BLaER1 (cell line): ENCODE measurements around the gene INPP5A.
A peak's percentile ranks its signal among the peaks of the same experiment; 100 is the strongest.

ENCODE experiments used
- H3K27ac ChIP-seq: shearing (Covaris generic); formaldehyde crosslinking; 2 replicates; pipeline ENCODE4 v1.8.1; 2022
- H3K27me3 ChIP-seq: shearing (Covaris generic); formaldehyde crosslinking; 2 replicates; pipeline ENCODE4 v1.8.1; 2022
- H3K36me3 ChIP-seq: shearing (Covaris generic); formaldehyde crosslinking; 2 replicates; pipeline ENCODE4 v1.8.1; 2022
- H3K4me1 ChIP-seq: shearing (Covaris generic); formaldehyde crosslinking; 2 replicates; pipeline ENCODE4 v1.8.1; 2022
- H3K4me2 ChIP-seq: shearing (Covaris generic); formaldehyde crosslinking; 2 replicates; pipeline ENCODE4 v1.8.1; 2022
- H3K4me3 ChIP-seq: shearing (Covaris generic); formaldehyde crosslinking; 2 replicates; pipeline ENCODE4 v1.8.1; 2022
- H3K9ac ChIP-seq: shearing (Covaris generic); formaldehyde crosslinking; 2 replicates; pipeline ENCODE4 v1.8.1; 2022
- H3K9me3 ChIP-seq: shearing (Covaris generic); formaldehyde crosslinking; 2 replicates; pipeline ENCODE4 v1.8.1; 2022
- H4K20me1 ChIP-seq: shearing (Covaris generic); formaldehyde crosslinking; 2 replicates; pipeline ENCODE4 v1.8.1; 2022
- Cebpa-rat ChIP-seq: shearing (Covaris generic); IDR thresholded peaks from 2 replicates; pipeline ENCODE4 v1.8.1; 2022

The INPP5A gene

DNA sequence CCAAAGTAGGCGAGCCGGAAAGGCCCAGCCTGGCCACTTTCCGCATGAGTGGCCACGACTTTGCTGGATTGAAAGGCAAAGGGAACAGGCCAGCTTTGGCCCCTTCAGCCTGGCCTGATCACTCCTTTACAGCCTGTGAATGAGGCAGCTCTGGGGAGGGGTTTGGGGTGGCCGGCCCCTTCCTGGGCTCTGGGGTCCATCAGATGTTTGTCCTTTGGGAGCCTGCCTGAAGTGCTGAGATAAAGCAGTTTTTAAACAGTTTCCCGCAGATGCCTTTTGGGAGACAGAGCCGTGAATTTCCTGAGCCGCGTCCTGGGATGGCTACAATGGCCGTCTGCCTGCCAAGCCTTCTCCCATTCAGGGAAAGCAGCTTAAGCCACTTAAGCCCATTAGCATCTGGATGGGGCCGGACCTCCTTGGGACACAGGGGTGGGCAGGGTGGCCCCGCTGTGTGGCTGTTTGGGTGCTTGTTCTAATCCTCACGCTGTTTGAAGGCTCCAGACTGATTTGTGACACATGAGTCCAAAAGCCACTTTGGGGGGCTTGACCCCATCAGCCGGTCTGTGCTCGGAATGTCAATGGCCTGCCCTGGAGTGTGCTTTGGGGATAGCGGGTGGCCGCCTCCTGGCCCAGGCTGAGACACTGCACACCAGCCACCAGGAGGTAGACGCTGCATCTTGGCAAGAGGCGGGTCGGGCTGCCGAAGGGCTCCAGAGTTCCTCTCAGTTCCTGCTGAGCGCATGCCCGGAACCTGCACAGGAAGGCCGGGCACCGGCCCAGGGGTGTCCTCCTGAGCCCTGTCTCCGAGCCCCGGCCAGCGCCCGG, 209.4 kb downstream of the INPP5A start:
- Histone ChIP-seq H3K27me3 (no peaks in the 10 kb centered on the region), H3K4me3 (no peak overlapping the region), H3K9ac (no peak overlapping the region), H3K4me2 (peak overlapping the region; percentile 61), H3K9me3 (no peaks in the 10 kb centered on the region), H4K20me1 (peaks cover 32% of the 10 kb centered on the region), H3K4me1 (peaks cover 43% of the 10 kb centered on the region), H3K36me3 (peaks cover 40% of the 10 kb centered on the region; the same call in 1 of the 2 replicates), H3K27ac (no peak overlapping the region)
- no peak for TF ChIP-seq Cebpa-rat

GRCh38 chr10:132748135-132748534, 210.5 kb downstream of the INPP5A start:
- peaks cover 39% of the 10 kb centered on the region; the same call in 1 of the 2 replicates for H3K36me3 ChIP-seq

GRCh38 chr10:132748545-132749370, 211.2 kb downstream of the INPP5A start:
- Histone ChIP-seq H3K9me3 (no peaks in the 10 kb centered on the region), H3K36me3 (peaks cover 39% of the 10 kb centered on the region; the same call in 1 of the 2 replicates), H3K9ac (no peak overlapping the region), H3K27ac (no peak overlapping the region), H4K20me1 (peaks cover 32% of the 10 kb centered on the region), H3K4me1 (peaks cover 37% of the 10 kb centered on the region), H3K4me2 (peak overlapping the region; percentile 61), H3K27me3 (no peaks in the 10 kb centered on the region), H3K4me3 (no peak overlapping the region)
- TF ChIP-seq Cebpa-rat, result no peak

More at GRCh38 chr10:132748135-132748534, 210.5 kb downstream of the INPP5A start:
- no peak overlapping the region for H3K27ac ChIP-seq
- no peak overlapping the region for H3K4me3 ChIP-seq
- peaks cover 43% of the 10 kb centered on the region for H3K4me1 ChIP-seq
- no peaks in the 10 kb centered on the region for H3K9me3 ChIP-seq
- no peak overlapping the region for H3K9ac ChIP-seq
- no peak for TF ChIP-seq Cebpa-rat
- peaks cover 32% of the 10 kb centered on the region for H4K20me1 ChIP-seq
- H3K27me3 ChIP-seq, result no peaks in the 10 kb centered on the region
- peak overlapping the region; percentile 61 for H3K4me2 ChIP-seq

DNA sequence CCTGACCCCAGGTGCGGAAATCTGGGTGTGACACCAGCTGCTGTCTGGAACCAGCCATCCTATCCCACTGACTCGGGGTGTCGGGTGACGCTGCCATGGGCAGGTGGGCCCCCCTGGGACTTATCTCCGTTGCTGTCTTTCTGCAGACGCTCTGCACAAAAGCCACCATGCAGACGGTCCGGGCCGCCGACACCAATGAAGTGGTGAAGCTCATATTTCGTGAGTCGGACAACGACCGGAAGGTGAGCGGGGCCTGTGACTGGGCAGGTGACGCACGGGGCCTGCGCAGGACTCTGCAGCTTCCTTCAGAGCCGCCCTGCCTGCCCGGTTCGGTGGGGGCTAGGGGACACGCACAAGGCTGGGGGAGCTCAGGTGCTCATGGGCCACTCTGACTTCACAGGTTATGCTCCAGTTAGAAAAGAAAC, 211.8 kb downstream of the INPP5A start:
- peaks cover 32% of the 10 kb centered on the region for H3K4me1 ChIP-seq
- no peak overlapping the region for H3K9ac ChIP-seq
- peaks cover 32% of the 10 kb centered on the region for H4K20me1 ChIP-seq
- H3K27me3 ChIP-seq, result no peaks in the 10 kb centered on the region
- H3K36me3 ChIP-seq, result peaks cover 39% of the 10 kb centered on the region
- H3K9me3 ChIP-seq, result no peaks in the 10 kb centered on the region
- H3K4me2 ChIP-seq, result peak overlapping the region; percentile 61
- TF ChIP-seq Cebpa-rat, result no peak
- H3K27ac ChIP-seq, result no peak overlapping the region
- H3K4me3 ChIP-seq, result no peak overlapping the region

DNA sequence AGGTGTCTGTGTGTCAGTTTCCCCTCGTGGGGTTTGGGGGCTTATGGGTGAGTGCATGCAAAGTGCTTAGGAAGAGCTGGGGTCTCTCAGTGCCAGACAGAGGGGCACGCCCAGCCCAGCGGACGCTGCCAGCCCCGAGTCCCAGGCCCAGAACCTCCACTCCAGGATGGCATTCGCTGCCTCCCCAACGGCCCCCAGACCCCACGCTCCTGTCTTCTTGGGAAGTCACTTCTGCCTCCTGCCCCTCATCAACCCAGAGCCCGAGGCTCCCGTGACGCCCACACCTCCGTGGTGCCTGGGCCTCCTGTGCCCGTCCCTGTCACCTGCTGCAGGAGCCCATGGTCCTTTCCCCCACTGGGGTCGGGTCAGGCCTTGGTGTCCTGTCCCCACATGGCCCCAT, 213.3 kb downstream of the INPP5A start:
- TF ChIP-seq Cebpa-rat, result no peak
- no peak overlapping the region for H3K4me3 ChIP-seq

DNA sequence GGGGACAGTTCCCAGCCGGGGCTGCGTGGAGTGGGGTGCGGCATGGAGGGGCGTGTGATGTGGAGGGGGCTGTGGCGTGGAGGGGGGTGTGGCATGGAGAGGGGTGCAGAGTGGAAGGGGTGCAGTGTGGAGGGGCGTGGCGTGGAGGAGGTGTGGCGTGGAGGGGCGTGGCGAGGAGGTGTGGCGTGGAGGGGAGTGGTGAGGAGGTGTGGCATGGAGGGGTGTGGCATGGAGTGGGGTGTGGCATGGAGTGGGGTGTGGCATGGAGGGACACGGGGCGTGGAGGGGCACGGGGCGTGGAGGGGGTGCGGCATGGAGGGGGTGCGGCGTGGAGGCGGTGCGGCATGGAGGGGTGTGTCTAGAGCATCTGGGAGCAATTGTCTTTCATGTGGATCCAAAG, 214.8 kb downstream of the INPP5A start:
- peaks cover 24% of the 10 kb centered on the region for H3K4me1 ChIP-seq
- no peak overlapping the region for H3K4me3 ChIP-seq

More for the DNA sequence above, 213.3 kb downstream of the INPP5A start:
- H3K9ac ChIP-seq, result no peak overlapping the region
- H3K9me3 ChIP-seq, result no peaks in the 10 kb centered on the region
- peaks cover 52% of the 10 kb centered on the region for H3K36me3 ChIP-seq
- no peaks in the 10 kb centered on the region for H3K27me3 ChIP-seq
- H4K20me1 ChIP-seq, result peaks cover 30% of the 10 kb centered on the region
- no peak overlapping the region for H3K4me2 ChIP-seq
- no peak overlapping the region for H3K27ac ChIP-seq
- H3K4me1 ChIP-seq, result peaks cover 32% of the 10 kb centered on the region

DNA sequence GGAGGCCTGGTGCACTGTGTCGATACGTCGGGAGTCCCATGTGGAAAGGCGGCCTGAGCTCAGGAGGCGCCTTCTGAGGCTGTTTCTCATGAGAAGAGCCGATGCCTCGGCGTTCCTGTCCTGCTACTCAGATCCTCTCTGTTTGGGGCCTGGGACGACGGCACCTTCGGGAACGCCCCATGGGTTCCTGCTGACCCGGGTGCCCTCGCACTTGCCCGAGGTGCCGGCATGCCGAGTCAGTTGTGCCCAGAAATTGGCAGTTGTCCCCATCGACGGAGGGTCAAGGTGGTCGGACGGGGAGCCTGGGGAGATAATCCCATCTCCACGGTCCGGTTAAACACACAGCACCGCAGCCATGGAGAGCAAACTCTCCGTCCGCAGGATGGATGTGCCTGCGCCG, 215.4 kb downstream of the INPP5A start:
- H4K20me1 ChIP-seq, result peaks cover 14% of the 10 kb centered on the region

More for the DNA sequence above, 214.8 kb downstream of the INPP5A start:
- Histone ChIP-seq H3K9ac (no peak overlapping the region), H3K4me2 (no peak overlapping the region), H3K9me3 (no peaks in the 10 kb centered on the region), H3K36me3 (peaks cover 62% of the 10 kb centered on the region), H4K20me1 (peaks cover 19% of the 10 kb centered on the region), H3K27ac (no peak overlapping the region), H3K27me3 (no peaks in the 10 kb centered on the region)
- no peak for TF ChIP-seq Cebpa-rat

DNA sequence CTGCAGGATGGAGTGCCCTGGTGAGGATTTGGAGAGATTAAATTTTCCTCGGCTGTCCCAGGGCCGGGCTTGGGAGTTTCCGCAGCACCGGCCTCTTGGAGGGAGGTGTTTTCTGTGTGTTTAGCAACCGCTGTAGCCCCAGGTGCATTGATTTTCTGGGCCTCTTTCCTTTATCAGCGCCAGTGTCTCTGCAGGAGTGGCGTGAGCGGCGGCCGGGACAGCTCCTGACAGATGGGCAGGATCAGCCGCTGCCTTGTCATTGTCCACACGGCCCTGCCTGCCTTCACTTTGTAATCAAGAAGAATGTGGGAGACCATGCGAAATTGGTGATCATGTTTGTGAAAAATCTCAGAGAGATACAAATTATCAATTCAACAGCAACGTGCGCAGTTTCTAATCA, 216.0 kb downstream of the INPP5A start:
- no peak for TF ChIP-seq Cebpa-rat
- H3K27me3 ChIP-seq, result no peaks in the 10 kb centered on the region
- no peaks in the 10 kb centered on the region for H3K9me3 ChIP-seq
- no peak overlapping the region for H3K4me2 ChIP-seq
- peaks cover 69% of the 10 kb centered on the region for H3K36me3 ChIP-seq
- peaks cover 9% of the 10 kb centered on the region for H4K20me1 ChIP-seq
- no peak overlapping the region for H3K27ac ChIP-seq
- no peak overlapping the region for H3K9ac ChIP-seq
- H3K4me3 ChIP-seq, result no peak overlapping the region
- H3K4me1 ChIP-seq, result peaks cover 12% of the 10 kb centered on the region

More for the DNA sequence above, 215.4 kb downstream of the INPP5A start:
- no peaks in the 10 kb centered on the region for H3K27me3 ChIP-seq
- H3K36me3 ChIP-seq, result peaks cover 65% of the 10 kb centered on the region
- H3K4me3 ChIP-seq, result no peak overlapping the region
- H3K27ac ChIP-seq, result no peak overlapping the region
- H3K4me2 ChIP-seq, result no peak overlapping the region
- peaks cover 18% of the 10 kb centered on the region for H3K4me1 ChIP-seq
- H3K9ac ChIP-seq, result no peak overlapping the region
- no peak for TF ChIP-seq Cebpa-rat
- no peaks in the 10 kb centered on the region for H3K9me3 ChIP-seq

GRCh38 chr10:132754071-132754470, 216.5 kb downstream of the INPP5A start:
- Histone ChIP-seq H3K4me1 (peaks cover 7% of the 10 kb centered on the region), H3K27ac (no peak overlapping the region), H3K4me3 (no peak overlapping the region), H3K36me3 (peaks cover 74% of the 10 kb centered on the region), H4K20me1 (peaks cover 5% of the 10 kb centered on the region), H3K4me2 (no peak overlapping the region), H3K27me3 (no peaks in the 10 kb centered on the region), H3K9ac (no peak overlapping the region), H3K9me3 (no peaks in the 10 kb centered on the region)
- TF ChIP-seq Cebpa-rat, result no peak
